GM12872 (cell line): ENCODE results near the gene TLCD3B.

Experiments used
- CTCF ChIP-seq: IDR thresholded peaks from 3 replicates; pipeline ENCODE4 v1.5.1; 2011; ENCODE audit warnings: low read depth, mild to moderate bottlenecking, low read length, moderate library complexity; ENCODE audit not compliant: insufficient read depth

Gene TLCD3B

GRCh38 chr16:29995911-29996765 is 34.9 kb downstream of the TLCD3B start, which contains the start of gene INO80E:
Gene INO80E (plus strand): TSS chr16:29996241. CDS start chr16:29996311, 70 bp downstream.
- TF ChIP-seq CTCF: no peak

GRCh38 chr16:29995324-29995910 is 35.7 kb downstream of the TLCD3B start, which contains the start of gene HIRIP3:
Gene HIRIP3 (minus strand): TSS chr16:29995617. CDS start chr16:29995605, 12 bp downstream.
- TF ChIP-seq CTCF: no peak

GRCh38 chr16:29994600-29995323 is 36.3 kb downstream of the TLCD3B start:
- no peak for TF ChIP-seq CTCF

GRCh38 chr16:29993903-29994599 is 37.0 kb downstream of the TLCD3B start:
- TF ChIP-seq CTCF: no peak

- TF ChIP-seq CTCF: no peak
These were observed 37.7 kb downstream of the TLCD3B start for GRCh38 chr16:29993191-29993902.

GRCh38 chr16:29992344-29992967 is 38.6 kb downstream of the TLCD3B start:
- no peak for TF ChIP-seq CTCF
